NCI-H2081 (cell line): ENCODE measurements around the gene PGS1.

Experiments used
- DNase-seq, 2 experiments: peaks; one replicate each; lab custom pipeline; 2025; lab: John Stamatoyannopoulos, UW

The PGS1 gene

DNA sequence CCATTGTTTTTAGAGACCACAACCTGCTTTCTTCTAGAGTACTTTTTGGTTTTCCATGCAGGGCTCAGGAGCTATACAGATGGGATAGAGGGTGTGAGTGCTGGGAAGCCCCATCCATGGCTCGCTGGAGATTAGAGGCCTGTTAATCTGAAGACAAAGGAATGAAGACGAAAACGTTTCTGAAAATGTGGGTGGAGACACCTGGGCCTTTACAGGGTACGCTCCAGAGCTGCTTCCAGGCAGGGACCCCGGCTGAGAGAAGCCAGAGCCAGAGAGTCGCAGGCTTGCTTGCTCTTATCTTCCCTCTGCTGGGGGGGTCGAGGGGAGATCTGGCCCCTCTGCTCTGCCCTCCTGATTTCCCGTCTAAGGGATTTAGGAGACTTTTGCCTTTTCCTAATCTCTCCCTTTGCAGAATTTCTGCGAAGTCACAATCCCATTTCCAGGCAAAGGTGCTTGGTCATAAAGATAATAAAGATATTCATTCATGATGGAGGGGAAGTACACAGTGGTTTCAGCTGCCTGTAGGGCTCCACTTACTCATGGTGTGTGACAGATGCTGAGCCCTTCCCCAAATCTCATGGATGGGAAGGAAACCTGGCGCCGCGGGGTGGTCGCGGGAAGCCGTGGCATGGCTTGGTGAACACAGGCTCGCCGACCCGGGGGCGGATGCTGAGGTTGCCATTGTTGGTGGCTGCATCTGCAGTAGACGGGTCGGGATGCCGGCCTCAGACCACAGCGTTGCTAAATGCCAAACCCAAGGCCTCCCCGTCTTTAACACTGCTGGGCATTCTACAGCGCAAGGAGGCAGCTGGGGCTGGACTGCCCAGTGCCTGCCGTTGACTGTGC lies 13.8 kb upstream of the PGS1 start:
- no peak for DNase-seq

- no peak for DNase-seq
Measured at GRCh38 chr17:78365561-78366108, 12.8 kb upstream of the PGS1 start.

DNA sequence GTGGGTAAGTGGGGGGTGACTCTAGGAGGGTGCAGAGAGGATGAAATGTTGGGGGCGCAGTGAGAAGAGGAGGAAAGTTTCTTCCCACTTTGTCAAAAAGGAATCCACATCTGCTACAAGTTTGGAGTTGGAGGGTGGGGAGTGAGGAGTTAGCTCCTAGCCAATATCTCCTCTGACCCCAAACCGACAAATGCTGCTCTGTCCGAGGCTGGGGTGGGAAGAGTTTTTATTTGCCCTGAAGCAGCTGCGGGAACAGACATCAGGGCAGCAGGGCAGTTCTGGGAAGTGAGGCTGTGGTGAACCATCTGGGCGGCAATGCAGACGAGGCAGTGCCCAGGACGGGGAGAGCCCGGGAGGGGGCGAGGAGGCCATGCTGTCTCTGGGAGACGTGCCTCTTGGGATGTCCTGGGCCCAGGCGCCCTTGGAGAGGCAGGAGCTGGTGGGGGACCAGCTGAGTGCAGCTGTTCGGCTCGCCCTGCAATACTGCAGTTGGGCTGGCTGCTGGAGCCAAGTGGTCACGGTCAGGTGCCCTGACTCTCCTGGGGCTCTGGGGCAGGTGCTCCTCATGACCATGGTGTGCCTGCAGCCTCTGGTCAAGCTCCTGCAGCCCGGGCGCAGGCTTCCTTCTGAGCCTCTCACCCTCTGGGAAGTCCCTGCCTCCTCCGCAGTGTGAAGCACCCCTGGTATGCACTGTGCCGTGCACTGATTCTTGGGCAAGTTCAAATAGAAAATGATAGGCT lies 12.2 kb upstream of the PGS1 start:
- DNase-seq, result no peak

- DNase-seq, result no peak
Measured at GRCh38 chr17:78367193-78367592, 11.3 kb upstream of the PGS1 start.

GRCh38 chr17:78368348-78368747 lies 10.1 kb upstream of the PGS1 start:
- DNase-seq, result no peak

DNA sequence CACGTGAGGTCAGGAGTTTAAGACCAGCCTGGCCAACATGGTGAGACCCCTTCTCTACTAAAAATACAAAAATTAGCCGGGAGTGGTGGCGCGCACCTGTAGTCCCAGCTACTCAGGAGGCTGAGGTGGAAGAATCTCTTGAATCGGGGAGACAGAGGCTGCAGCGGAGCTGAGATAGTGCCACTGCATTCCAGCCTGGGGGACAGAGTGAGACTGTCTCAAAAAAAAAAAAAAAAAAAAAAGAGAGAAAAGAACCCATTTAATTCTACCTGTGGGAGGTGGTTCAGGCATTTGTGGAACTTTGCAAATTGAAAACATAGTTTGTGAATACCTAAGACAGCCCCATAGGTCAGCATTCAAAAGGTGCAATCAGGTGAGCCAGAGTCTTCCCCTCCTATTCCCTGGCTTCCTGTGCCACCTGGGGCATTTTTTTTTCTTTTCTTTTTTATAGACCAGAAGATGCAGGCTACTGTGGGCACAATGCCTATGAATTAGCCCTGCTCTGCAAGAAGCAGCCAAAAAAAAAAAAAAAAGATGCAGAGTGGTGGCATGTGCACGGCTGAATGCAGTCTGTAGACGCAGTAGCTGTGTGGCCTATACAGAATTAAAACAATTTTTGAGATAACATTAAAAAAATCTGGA lies 9.5 kb upstream of the PGS1 start:
- DNase-seq, result no peak

DNA sequence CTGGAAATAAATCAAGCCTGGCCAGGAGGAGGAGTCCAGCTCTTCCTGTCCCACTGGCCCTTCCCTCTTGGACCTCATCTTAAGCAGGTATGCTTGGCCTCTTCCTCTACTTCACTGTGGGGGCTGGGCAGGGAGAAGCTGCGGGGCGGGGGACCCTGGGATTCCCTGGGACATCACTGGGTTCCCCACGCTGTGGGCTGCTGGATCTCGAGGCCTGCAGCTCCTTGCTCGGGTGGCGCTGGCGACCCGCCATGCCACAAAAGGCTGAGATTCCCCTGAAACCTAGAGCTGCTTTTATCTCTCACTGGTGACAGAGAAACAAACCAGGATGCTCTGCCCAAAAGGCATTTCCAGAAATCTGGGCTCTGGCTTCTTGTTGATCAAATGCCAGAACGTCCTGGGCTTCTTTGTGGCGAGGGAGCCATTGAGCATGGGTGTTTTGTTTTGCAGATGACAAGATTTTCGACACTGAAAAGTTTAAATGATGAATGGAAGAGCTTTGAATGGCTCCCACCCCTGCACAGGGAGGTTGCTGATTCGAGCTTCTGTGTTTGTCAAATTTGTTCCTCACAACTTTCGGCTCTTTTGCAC lies 8.6 kb upstream of the PGS1 start:
- no peak for DNase-seq

DNA sequence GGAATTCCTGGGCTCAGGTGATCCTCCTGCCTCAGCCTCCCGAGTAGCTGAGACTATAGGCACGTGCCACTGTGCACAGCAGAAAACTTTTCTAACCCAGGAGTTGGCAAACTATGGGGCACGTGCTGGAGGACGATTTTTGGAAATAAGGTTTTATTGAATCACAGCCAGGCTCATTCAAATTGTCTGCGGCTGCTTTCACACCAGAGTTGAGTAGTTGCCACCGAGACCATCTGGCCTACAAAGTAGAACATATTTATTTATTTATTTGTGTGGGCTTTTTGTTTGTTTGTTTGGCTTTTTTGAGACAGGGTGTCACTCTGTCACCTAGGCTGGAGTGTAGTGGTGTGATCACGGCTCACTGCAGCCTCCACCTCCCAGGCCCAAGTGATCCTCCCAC lies 7.4 kb upstream of the PGS1 start:
- no peak for DNase-seq

DNA sequence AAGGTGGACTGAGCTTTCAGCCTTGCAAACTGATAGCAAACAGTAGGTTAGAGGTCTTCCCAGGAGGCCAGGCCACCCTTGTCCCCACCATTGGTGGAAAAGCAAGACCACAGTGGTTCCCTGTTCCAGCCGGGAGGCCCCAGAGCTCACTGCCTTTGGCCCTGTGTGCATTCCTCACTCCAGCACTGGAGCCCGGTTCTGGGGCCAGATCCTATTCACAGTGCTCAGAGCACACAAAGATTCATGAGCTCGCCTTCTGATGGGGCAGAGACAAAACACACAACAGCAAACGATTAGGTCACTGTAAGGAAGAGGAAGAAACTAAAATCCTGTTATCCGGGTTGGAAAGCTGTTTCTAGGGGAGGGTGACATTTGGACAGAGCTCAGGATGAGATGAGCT lies 5.6 kb upstream of the PGS1 start:
- DNase-seq, result no peak

DNA sequence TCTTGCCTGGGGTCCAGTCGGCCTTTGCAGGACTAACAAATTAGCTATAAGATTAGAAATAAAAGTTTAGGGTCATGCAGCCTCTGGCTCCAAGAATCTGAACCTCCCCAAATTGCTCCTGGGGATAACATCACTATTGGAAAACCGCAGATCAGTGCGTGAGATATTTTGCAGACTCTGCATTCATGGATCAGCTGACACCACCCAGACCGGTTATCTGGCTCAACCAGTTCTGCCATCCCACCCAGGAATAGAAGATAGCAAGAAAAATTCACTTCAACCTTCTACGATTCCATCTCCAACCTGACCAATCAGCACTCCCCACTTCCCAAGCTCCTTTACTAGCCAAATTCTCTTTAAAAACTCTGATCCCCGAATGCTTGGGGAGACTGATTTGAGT lies 4.3 kb upstream of the PGS1 start:
- DNase-seq, result no peak

GRCh38 chr17:78374631-78375274 lies 3.7 kb upstream of the PGS1 start:
- DNase-seq, result no peak

- DNase-seq, result no peak
Measured at GRCh38 chr17:78375401-78376151, 2.9 kb upstream of the PGS1 start.

GRCh38 chr17:78376161-78376560 lies 2.3 kb upstream of the PGS1 start:
- no peak for DNase-seq

GRCh38 chr17:78377858-78378224 lies 608 bp upstream of the PGS1 start:
- no peak for DNase-seq

GRCh38 chr17:78379131-78379491 lies 662 bp downstream of the PGS1 start:
- no peak for DNase-seq

DNA sequence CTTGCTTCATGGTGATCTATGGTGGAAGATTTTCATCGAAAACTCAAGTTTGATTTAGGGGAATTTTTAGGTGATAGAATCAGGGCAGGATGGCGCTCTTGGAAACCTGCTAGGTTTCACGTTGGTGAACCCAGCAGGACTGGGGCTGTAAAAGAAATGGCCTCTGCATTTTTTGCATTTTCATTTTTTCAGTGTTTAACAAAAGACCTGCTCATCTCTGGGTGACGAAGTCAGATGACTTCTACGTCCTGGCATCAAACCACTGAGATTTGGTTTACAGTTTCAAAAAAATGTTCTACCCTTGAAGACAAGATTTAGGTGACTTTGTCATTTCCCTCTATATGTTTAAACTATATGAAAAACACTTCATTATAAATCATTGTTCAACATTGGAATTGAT lies 1.9 kb downstream of the PGS1 start:
- DNase-seq, result no peak

DNA sequence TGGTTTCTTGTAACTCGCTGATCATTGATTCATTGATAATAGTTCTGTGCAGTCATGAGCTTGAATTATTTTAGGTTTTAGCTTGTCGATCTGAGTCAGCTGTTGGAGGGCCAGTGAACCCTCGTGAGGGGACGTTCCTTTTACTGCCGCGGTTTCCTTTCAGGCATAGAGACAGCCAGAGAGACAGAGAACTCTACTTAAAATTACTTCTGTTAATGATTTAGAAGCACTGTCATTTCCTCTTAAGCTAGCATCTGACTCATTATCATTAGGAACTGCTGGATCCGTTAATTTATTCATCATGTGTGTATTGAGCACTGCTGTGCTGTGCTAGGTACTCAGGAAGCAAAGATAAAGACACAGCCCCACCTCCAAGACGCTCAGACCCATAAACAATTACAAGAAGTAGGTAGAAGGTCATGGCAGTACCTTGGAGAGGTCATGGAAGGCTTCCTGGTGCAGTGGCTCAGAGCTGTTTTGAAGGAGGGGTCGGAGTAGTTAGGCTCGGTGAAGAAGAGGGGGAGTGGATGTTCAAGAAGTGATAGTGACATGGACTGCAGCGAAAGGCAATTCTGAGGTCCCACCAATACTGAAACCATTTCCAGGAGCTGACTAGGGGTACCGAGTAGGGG lies 3.3 kb downstream of the PGS1 start:
- no peak for DNase-seq

- DNase-seq, result no peak
Measured at GRCh38 chr17:78383725-78384471, 5.4 kb downstream of the PGS1 start.

GRCh38 chr17:78384479-78385175 lies 6.2 kb downstream of the PGS1 start:
- no peak for DNase-seq
